Endodermal cell (in vitro differentiated cells): ENCODE results near the gene GNAQ. TPM values are rescaled to one million over a fixed set of nuclear protein-coding genes. Genes with fewer than 3 reads are reported as not detected.

ENCODE experiments used
- DNase-seq: peaks from one replicate; pipeline ENCODE4 v3.0.0-alpha.2; 2017
- H3K27ac ChIP-seq: 2 replicates; pipeline ENCODE4 v1.5.1; 2013; ENCODE audit warnings: mild to moderate bottlenecking, low read depth, low read length, moderate library complexity
- H3K27me3 ChIP-seq: 2 replicates; pipeline ENCODE4 v1.6.1; 2013; ENCODE audit warnings: mild to moderate bottlenecking, low read length, moderate library complexity; ENCODE audit not compliant: insufficient read depth, control insufficient read depth, poor library complexity, severe bottlenecking
- H3K36me3 ChIP-seq: 2 replicates; pipeline ENCODE4 v1.7.0; 2013; ENCODE audit warnings: mild to moderate bottlenecking, low read length, moderate library complexity; ENCODE audit not compliant: control insufficient read depth, insufficient read depth
- H3K4me1 ChIP-seq: one replicate; pipeline ENCODE4 v1.7.0; 2013; ENCODE audit warnings: low read length; ENCODE audit not compliant: control insufficient read depth, insufficient read depth
- H3K4me3 ChIP-seq: 2 replicates; pipeline ENCODE4 v1.5.1; 2013; ENCODE audit warnings: mild to moderate bottlenecking, low read length, moderate library complexity
- H3K9ac ChIP-seq: 2 replicates; pipeline ENCODE4 v1.6.1; 2013; ENCODE audit warnings: mild to moderate bottlenecking, low read length, moderate library complexity; ENCODE audit not compliant: poor library complexity, severe bottlenecking; ENCODE audit errors: extremely low read depth
- H3K9me3 ChIP-seq: 2 replicates; pipeline ENCODE4 v1.6.1; 2013; ENCODE audit warnings: mild to moderate bottlenecking, low read length, moderate library complexity; ENCODE audit not compliant: control insufficient read depth
- H3K27ac Mint-ChIP-seq: 2 replicates; pipeline ENCODE4 v1.8.0; 2020; ENCODE audit warnings: mixed read lengths
- H3K27me3 Mint-ChIP-seq: 2 replicates; pipeline ENCODE4 v1.8.0; 2021; ENCODE audit warnings: mild to moderate bottlenecking, mixed read lengths; ENCODE audit not compliant: insufficient read depth
- H3K36me3 Mint-ChIP-seq: 2 replicates; pipeline ENCODE4 v1.8.0; 2020; ENCODE audit warnings: low read depth, mixed read lengths
- H3K4me1 Mint-ChIP-seq: 2 replicates; pipeline ENCODE4 v1.8.0; 2020; ENCODE audit warnings: mixed read lengths
- H3K4me3 Mint-ChIP-seq: 2 replicates; pipeline ENCODE4 v1.8.0; 2020; ENCODE audit warnings: mild to moderate bottlenecking, moderate library complexity, mixed read lengths
- H3K9me3 Mint-ChIP-seq: 2 replicates; pipeline ENCODE4 v1.8.0; 2020; ENCODE audit warnings: mild to moderate bottlenecking, mixed read lengths
- WGBS, 2 experiments: methylation state at CpG; one replicate each; pipeline versions ENCODE4 v1.1.5 to v1.1.7; 2013; ENCODE audit warnings: missing lambda C conversion rate in 2 of 2, mixed read lengths in 1 of 2; ENCODE audit not compliant: insufficient coverage in 1 of 2, insufficient read length in 1 of 2; 5-methylcytosine and 5-hydroxymethylcytosine counted together
- total RNA-seq, 2 donors: library from RNA; stranded (reverse); fragmentation: NEBNext Ultra II Directional in 1 of 2; extraction: Animal tissue kit (Norgen Biotek cat#: 25700) in 1 of 2; gene quantifications; 2 replicates in 1 of 2; 3 replicates in 1 of 2; pipeline ENCODE4 v1.2.1, GENCODE V29; 2021
- TF ChIP-seq, protein P1 (sequence below): fragments of 200-600 bp; sonication (generic); conservative IDR thresholded peaks from 2 replicates; pipeline ENCODE4 v1.5.0; 2021; ENCODE audit warnings: antibody characterized with exemption, mild to moderate bottlenecking

The GNAQ gene
- total RNA-seq, 2 donors from 2014 or later = 46.0 to 57.6 TPM

DNA sequence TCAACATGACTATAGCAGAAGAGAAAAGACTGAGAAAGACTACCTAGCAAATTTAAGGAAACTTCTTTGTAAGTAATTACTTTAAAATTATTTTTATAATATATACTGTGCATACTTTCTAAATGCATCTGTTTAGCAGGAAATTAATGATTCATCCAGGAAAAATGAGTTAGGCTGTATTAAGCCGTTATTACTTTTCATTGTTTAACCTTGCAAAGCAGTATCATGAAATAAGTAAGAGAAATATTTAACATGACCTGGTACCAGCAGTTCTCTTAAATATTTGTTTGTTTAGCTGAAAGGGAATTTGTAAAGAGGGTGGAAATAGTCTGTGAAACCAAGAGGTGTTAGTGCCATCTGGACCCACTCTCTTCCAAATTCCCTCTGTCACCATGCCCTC is 175.0 kb downstream of the GNAQ start:
- H3K9me3 ChIP-seq = peaks cover 12% of the 10 kb centered on the region
- Mint-ChIP-seq H3K27me3 (no peaks in the 10 kb centered on the region), H3K36me3 (peaks cover 22% of the 10 kb centered on the region), H3K4me3 (no peak overlapping the region), H3K4me1 (peaks cover 2% of the 10 kb centered on the region), H3K9me3 (peaks cover 8% of the 10 kb centered on the region), H3K27ac (no peak overlapping the region)
- H3K27me3 ChIP-seq = no peaks in the 10 kb centered on the region
- TF ChIP-seq, protein P1, sequence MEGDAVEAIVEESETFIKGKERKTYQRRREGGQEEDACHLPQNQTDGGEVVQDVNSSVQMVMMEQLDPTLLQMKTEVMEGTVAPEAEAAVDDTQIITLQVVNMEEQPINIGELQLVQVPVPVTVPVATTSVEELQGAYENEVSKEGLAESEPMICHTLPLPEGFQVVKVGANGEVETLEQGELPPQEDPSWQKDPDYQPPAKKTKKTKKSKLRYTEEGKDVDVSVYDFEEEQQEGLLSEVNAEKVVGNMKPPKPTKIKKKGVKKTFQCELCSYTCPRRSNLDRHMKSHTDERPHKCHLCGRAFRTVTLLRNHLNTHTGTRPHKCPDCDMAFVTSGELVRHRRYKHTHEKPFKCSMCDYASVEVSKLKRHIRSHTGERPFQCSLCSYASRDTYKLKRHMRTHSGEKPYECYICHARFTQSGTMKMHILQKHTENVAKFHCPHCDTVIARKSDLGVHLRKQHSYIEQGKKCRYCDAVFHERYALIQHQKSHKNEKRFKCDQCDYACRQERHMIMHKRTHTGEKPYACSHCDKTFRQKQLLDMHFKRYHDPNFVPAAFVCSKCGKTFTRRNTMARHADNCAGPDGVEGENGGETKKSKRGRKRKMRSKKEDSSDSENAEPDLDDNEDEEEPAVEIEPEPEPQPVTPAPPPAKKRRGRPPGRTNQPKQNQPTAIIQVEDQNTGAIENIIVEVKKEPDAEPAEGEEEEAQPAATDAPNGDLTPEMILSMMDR = no peak
- H3K4me3 ChIP-seq = no peak overlapping the region
- H3K36me3 ChIP-seq = no peaks in the 10 kb centered on the region
- no peak overlapping the region for H3K9ac ChIP-seq
- DNase-seq = no peak
- no peak overlapping the region for H3K27ac ChIP-seq
- 83 to 90% methylated on average over 1 of the region's 1 CpG for WGBS, 2 experiments
- H3K4me1 ChIP-seq = peaks cover 7% of the 10 kb centered on the region

DNA sequence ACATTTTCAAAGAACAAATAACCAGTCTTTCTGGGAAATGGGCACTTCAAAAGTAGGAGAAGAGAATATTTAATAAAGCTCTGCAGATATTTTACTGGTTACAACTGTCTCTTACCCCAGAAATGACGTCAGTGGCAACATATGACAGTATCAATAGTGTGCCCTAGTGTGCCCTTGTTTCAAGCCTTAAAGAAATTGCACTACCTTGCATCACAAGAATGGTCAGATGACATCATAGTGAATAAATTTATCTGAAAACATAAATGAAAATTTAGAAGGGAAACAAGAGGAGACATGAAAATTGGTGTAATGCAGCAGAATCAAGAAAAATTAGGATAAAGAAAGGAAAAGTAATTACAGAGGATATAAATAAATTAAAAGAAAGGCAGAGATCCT is 176.7 kb downstream of the GNAQ start:
- Mint-ChIP-seq H3K4me1 (peaks cover 2% of the 10 kb centered on the region), H3K36me3 (peaks cover 9% of the 10 kb centered on the region), H3K27me3 (no peaks in the 10 kb centered on the region), H3K4me3 (no peak overlapping the region), H3K9me3 (no peaks in the 10 kb centered on the region), H3K27ac (no peak overlapping the region)
- no peaks in the 10 kb centered on the region for H3K9me3 ChIP-seq
- H3K27me3 ChIP-seq = no peaks in the 10 kb centered on the region
- H3K9ac ChIP-seq = no peak overlapping the region
- TF ChIP-seq, protein P1 = no peak
- H3K4me1 ChIP-seq = peaks cover 7% of the 10 kb centered on the region
- DNase-seq = no peak
- no peak overlapping the region for H3K4me3 ChIP-seq
- 83 to 96% methylated on average over 1 of the region's 1 CpG for WGBS, 2 experiments
- H3K27ac ChIP-seq = no peak overlapping the region
- no peaks in the 10 kb centered on the region for H3K36me3 ChIP-seq

DNA sequence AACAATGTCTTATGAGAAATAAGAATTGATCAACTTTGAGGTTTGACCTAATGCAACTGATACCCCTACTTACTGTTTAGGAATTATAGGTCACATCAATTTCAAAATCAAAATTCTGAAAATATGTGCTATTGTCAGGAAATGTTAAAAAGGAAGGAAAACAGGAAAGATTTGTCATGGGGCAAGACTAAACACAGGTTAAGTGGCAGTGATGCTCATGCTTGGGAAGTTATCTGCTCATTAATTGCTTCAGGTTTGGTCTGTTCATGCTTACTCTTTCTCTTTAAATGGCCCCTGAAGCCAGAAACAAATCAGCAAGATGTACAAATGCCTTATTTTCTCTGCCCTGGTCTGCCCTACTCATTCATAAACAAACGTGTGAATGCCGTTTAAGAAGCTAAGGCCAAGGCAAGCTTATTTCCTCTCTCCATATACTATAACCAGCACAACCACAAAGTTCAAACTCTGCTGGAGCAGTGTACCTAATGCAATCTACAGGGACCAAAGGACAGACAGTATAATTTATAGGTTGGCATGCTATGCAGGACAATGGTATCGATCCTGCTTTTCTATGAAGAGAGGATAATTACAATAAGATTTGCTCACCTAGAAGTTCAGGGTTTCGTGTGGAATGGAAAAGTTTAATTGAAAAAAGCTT is 177.2 kb downstream of the GNAQ start:
- Mint-ChIP-seq H3K4me3 (no peak overlapping the region), H3K27me3 (no peaks in the 10 kb centered on the region), H3K4me1 (peaks cover 2% of the 10 kb centered on the region), H3K9me3 (no peaks in the 10 kb centered on the region), H3K27ac (no peak overlapping the region), H3K36me3 (peaks cover 9% of the 10 kb centered on the region)
- Histone ChIP-seq H3K27me3 (no peaks in the 10 kb centered on the region), H3K27ac (no peak overlapping the region), H3K9me3 (no peaks in the 10 kb centered on the region), H3K4me3 (no peak overlapping the region), H3K9ac (no peak overlapping the region), H3K4me1 (peaks cover 7% of the 10 kb centered on the region), H3K36me3 (no peaks in the 10 kb centered on the region)
- WGBS, 2 experiments = 91% methylated on average over 4 of the region's 4 CpGs; no CpG with 5 or more reads in 1 of the 2 experiments
- TF ChIP-seq, protein P1 = no peak
- no peak for DNase-seq
